ENCODE results near the gene MFSD6. TPM values are rescaled to one million over a fixed set of nuclear protein-coding genes. Genes with fewer than 3 reads are reported as not detected.

The MFSD6 gene
- total and polyA plus RNA-seq, 2 of the 8 experiments (the other 6 are each of a cell fraction or from before 2014, with no cell fraction given): 1.8 to 5.1 TPM

DNA sequence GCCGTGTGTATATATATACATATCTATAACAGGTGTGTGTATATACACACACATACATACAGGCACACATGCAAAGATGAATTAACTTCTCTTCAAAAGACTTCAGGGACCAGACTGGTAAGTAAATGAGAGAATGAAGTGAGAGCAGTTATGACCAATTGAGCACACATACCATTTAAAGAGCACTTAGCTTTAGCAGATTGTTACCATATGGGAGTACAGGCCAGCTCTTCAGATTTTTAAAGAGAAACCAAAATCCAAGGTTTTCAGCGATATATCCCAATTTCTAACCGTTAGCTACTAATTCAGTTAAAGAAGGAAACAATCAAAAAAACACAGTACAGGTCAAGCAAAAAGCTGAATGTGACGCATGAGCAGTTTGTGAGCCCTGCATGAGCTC lies 41.1 kb upstream of the MFSD6 start:
- Histone ChIP-seq H4K20me1 (replicated peaks in 1 of 2; ENCODE audit: control insufficient read depth in 1 of 2, insufficient read depth in 2 of 2, low read length in 2 of 2) (no peaks in the 10 kb centered on the region), H3K23ac (ENCODE audit: insufficient read length) (no peak overlapping the region), H3K14ac (ENCODE audit: insufficient read length) (no peak overlapping the region), H4K8ac (ENCODE audit: extremely low read depth, insufficient read depth, low read length) (no peak overlapping the region), H3K4ac (replicated peaks; ENCODE audit: insufficient read length, low read depth, low read length) (no peak overlapping the region), H3K36me3 (ENCODE audit: control insufficient read depth in 2 of 4, insufficient read depth in 4 of 4, low read length in 3 of 4) (no peaks in the 10 kb centered on the region), H3K79me2 (ENCODE audit: control insufficient read depth in 1 of 2, insufficient read depth in 2 of 2, low read length in 2 of 2) (no peaks in the 10 kb centered on the region; a peak in 1 of 4 replicates), H3K27me3 (replicated peaks in 1 of 4; ENCODE audit: control insufficient read depth in 3 of 4, extremely low read depth in 1 of 4, insufficient read depth in 3 of 4, low read length in 3 of 4) (no peaks in the 10 kb centered on the region), H2BK20ac (ENCODE audit: low read length) (no peak overlapping the region), H3K9ac (replicated peaks in 1 of 4; ENCODE audit: extremely low read depth in 1 of 4, low read depth in 3 of 4, low read length in 3 of 4) (no peak overlapping the region), H3K56ac (replicated peaks; ENCODE audit: insufficient read length, low read depth, low read length) (no peak overlapping the region), H3K4me2 (ENCODE audit: insufficient read depth in 1 of 2, low read depth in 2 of 2, low read length in 2 of 2) (no peak overlapping the region), H2BK12ac (ENCODE audit: low read depth, low read length) (no peak overlapping the region), H4K91ac (replicated peaks; ENCODE audit: insufficient read length, low read length) (no peak overlapping the region), H3K79me1 (ENCODE audit: low read depth, low read length) (no peaks in the 10 kb centered on the region), H2BK5ac (ENCODE audit: low read depth, low read length) (no peak overlapping the region), H3K27ac (ENCODE audit: low read depth, low read length) (no peak overlapping the region), H2BK15ac (ENCODE audit: low read length) (no peak overlapping the region), H3K4me1 (replicated peaks in 1 of 4; ENCODE audit: control insufficient read depth in 3 of 4, insufficient read depth in 4 of 4, low read length in 3 of 4) (no peaks in the 10 kb centered on the region), H3K18ac (ENCODE audit: extremely low read depth, low read length) (no peak overlapping the region), H4K5ac (ENCODE audit: insufficient read length, low read depth, low read length) (no peak overlapping the region), H3K4me3 (ENCODE audit: extremely low read depth in 1 of 4, insufficient read depth in 2 of 4, low read depth in 3 of 4, low read length in 4 of 4) (no peak overlapping the region), H3K9me3 (ENCODE audit: insufficient read depth in 2 of 2, low read depth in 1 of 2, low read length in 1 of 2) (no peaks in the 10 kb centered on the region), H2AFZ (ENCODE audit: low read length) (no peak overlapping the region), H2BK120ac (replicated peaks; ENCODE audit: low read depth, low read length) (no peak overlapping the region), H2AK5ac (ENCODE audit: low read depth, low read length) (no peak overlapping the region), H3K23me2 (ENCODE audit: low read depth, low read length) (no peaks in the 10 kb centered on the region; the same call in 1 of the 2 replicates)
- no peak for TF ChIP-seq SAP30 (IDR thresholded peaks at IDR 0.05; ENCODE audit: insufficient read depth, insufficient replicate concordance, low read length)
- TF ChIP-seq NRF1 (IDR thresholded peaks at IDR 0.05; ENCODE audit: low read depth, low read length): no peak
- TF ChIP-seq SP4 (IDR thresholded peaks at IDR 0.05; ENCODE audit: low read length): no peak
- no peak for TF ChIP-seq MAX (IDR thresholded peaks at IDR 0.05)
- no peak for TF ChIP-seq POLR2A (IDR thresholded peaks at IDR 0.05; ENCODE audit: control extremely low read depth in 1 of 2, low read depth in 2 of 2, low read length in 2 of 2)
- TF ChIP-seq E2F6 (IDR thresholded peaks at IDR 0.05): no peak
- no peak for TF ChIP-seq BCL11A (IDR thresholded peaks at IDR 0.05; ENCODE audit: low read depth in 2 of 2, low read length in 2 of 2)
- POLR2A ChIA-PET (ENCODE audit: partially characterized antibody): no interaction called here
- WGBS, 2 experiments (ENCODE audit: extremely low coverage in 1 of 2, insufficient coverage in 1 of 2, insufficient read length in 1 of 2, insufficient replicate concordance in 2 of 2, low coverage in 1 of 2, low lambda C conversion rate in 2 of 2, missing lambda C conversion rate in 1 of 2): 87% methylated on average over 4 of the region's 4 CpGs; no CpG with 5 or more reads in 1 of the 2 experiments
- CTCF ChIA-PET (ENCODE audit: partially characterized antibody): interaction anchor here (0.7 to 1.4 kb wide), 9 partner anchors 11 to 296 kb away, joined by 3 to 4 read pairs (median 3); no protein-coding TSS in a partner anchor
- DNase-seq (ENCODE audit: low read depth in 1 of 2, low spot score in 2 of 2): no peak
- no peak for FAIRE-seq
